Adrenal gland (tissue), 12 donors: ENCODE measurements around the gene CUTC. TPM values are rescaled to one million over a fixed set of nuclear protein-coding genes. Genes with fewer than 3 reads are reported as not detected.
A peak's percentile ranks its signal among the peaks of the same experiment; 100 is the strongest.

Experiments
- DNase-seq, 7 donors: peaks; one replicate each; pipeline ENCODE4 v3.0.0-alpha.2; 2019 to 2020
- H3K27ac ChIP-seq, 5 donors: fragments of 200-600 bp; sonication (generic) in 4 of 5; 1 replicate in 3 of 5; 2 replicates in 2 of 5; pipeline versions ENCODE4 v1.5.1 to v1.8.0; 2016 to 2020; ENCODE audit warnings: mild to moderate bottlenecking in 1 of 5
- H3K27me3 ChIP-seq: fragments of 200-600 bp; 2 replicates; pipeline ENCODE4 v1.8.0; 2021
- H3K36me3 ChIP-seq, 2 donors: fragments of 200-600 bp; replicated peaks in 1 of 2; 1 replicate in 1 of 2; 2 replicates in 1 of 2; pipeline versions ENCODE4 v1.5.1 to v1.8.0; 2018 to 2022
- H3K4me1 ChIP-seq, 2 donors: fragments of 200-600 bp; replicated peaks in 1 of 2; 1 replicate in 1 of 2; 2 replicates in 1 of 2; pipeline versions ENCODE4 v1.5.1 to v1.8.0; 2018 to 2021
- H3K4me3 ChIP-seq, 4 donors: fragments of 200-600 bp; sonication (generic) in 3 of 4; one replicate each; pipeline ENCODE4 v1.5.1; 2016 to 2018
- H3K9me3 ChIP-seq, 3 donors: fragments of 200-600 bp; sonication (generic) in 1 of 3; replicated peaks in 1 of 3; 1 replicate in 2 of 3; 2 replicates in 1 of 3; pipeline versions ENCODE4 v1.5.1 to v1.8.0; 2016 to 2021
- POLR2A ChIP-seq, 2 donors: fragments of 450-650 bp; IDR thresholded peaks; one replicate each; pipeline ENCODE4 v1.6.1; 2017; ENCODE audit warnings: antibody characterized with exemption in 2 of 2, mild to moderate bottlenecking in 2 of 2, moderate library complexity in 1 of 2
- WGBS, 4 donors: extraction: QIAGEN DNeasy Blood & Tissue Kit in 2 of 4; methylation state at CpG; one replicate each; pipeline versions ENCODE4 v1.1.5 to v1.1.7; 2013 to 2017; 5-methylcytosine and 5-hydroxymethylcytosine counted together
- intact Hi-C, 2 donors: fragments of 100-400 bp; cut with DNase I; formaldehyde crosslinking; loops; one replicate each; pipeline versions ENCODE4 v1.14.1 to v1.15.0; 2022 to 2023
- polyA plus RNA-seq, 3 donors: library from polyadenylated mRNA; stranded (reverse); fragments of 200-250 nt in 2 of 3; fragments of 350-450 nt in 1 of 3; fragmentation: Illumina TruSeq in 1 of 3; extraction: RNeasy Lipid Tissue Mini Kit (QIAGEN cat#74804) in 1 of 3; gene quantifications; one replicate each; pipeline ENCODE4 v1.2.3, GENCODE V29; 2013 to 2014
- total RNA-seq, 9 donors: library from RNA; depleted of rRNA in 4 of 9; stranded (reverse); fragments of >200 nt in 4 of 9; fragments of 120-200 nt in 1 of 9; fragmentation: NEBNext Ultra II Directional in 1 of 9; extraction: Animal tissue kit (Norgen Biotek cat#: 25700) in 1 of 9; gene quantifications; one replicate each; pipeline versions ENCODE4 v1.1.0 to v1.2.4, GENCODE V29; 2013 to 2023
- TF ChIP-seq, protein P1 (sequence below), 6 experiments: fragments of 450-650 bp in 4 of 6; fragments of 200-600 bp in 2 of 6; sonication (generic) in 1 of 6; IDR thresholded peaks; 1 replicate in 5 of 6; 2 replicates in 1 of 6; pipeline versions ENCODE4 v1.5.1 to v1.8.0; 2016 to 2021; ENCODE audit warnings: antibody characterized with exemption in 6 of 6, mild to moderate bottlenecking in 2 of 6, moderate library complexity in 1 of 6
- donor health status: healthy with polysubstance abuse.
- donor health status: Bipolar disorder and iron deficiency.
- donor health status: DM: yes; HTN: yes; CAD: no.
- donor health status: DM: no; HTN: no; CAD: no.
- donor health status: DM: no; HTN: no; CAD: no.
- donor health status: DM: yes; HTN: yes; CAD: no.

The CUTC gene
- total and polyA plus RNA-seq, 12 donors = 16.0 to 36.5 (median 19.9) TPM

DNA sequence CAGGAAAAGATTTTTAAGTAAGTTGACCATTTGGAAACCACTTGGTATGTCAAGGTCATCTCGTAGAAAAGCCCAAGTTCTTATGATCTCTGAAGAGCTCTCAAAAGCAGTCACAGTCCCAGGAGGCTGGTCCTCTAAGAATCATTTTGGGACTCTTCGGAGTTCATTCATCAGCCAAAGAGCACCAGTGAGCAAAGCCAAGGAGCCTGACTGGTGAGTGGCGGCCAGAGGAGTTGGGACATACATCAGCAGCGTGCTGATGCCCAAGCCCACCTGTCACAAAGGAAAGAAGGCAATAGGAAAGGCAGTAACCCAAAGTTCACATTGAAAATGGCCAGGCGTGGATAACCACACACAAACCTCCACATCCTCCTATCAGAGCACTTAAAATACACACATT is 17.6 kb upstream of the CUTC start:
- H3K27me3 ChIP-seq = no peaks in the 10 kb centered on the region
- DNase-seq = no peak
- intact Hi-C loops = loop anchor here (5.0 to 10.0 kb wide), 2 partner anchors 90 to 152 kb away; partner anchors contain the start of gene SLC25A28 (in 2 of the 2)
- WGBS, 4 donors = 83 to 86% (median 84%) methylated on average over 5 of the region's 5 CpGs
- H3K27ac ChIP-seq = peak overlapping the region in 1 of 5 donors; percentile 0
- no peak for TF ChIP-seq POLR2A (IDR thresholded peaks at IDR 0.05)
- TF ChIP-seq, protein P1, sequence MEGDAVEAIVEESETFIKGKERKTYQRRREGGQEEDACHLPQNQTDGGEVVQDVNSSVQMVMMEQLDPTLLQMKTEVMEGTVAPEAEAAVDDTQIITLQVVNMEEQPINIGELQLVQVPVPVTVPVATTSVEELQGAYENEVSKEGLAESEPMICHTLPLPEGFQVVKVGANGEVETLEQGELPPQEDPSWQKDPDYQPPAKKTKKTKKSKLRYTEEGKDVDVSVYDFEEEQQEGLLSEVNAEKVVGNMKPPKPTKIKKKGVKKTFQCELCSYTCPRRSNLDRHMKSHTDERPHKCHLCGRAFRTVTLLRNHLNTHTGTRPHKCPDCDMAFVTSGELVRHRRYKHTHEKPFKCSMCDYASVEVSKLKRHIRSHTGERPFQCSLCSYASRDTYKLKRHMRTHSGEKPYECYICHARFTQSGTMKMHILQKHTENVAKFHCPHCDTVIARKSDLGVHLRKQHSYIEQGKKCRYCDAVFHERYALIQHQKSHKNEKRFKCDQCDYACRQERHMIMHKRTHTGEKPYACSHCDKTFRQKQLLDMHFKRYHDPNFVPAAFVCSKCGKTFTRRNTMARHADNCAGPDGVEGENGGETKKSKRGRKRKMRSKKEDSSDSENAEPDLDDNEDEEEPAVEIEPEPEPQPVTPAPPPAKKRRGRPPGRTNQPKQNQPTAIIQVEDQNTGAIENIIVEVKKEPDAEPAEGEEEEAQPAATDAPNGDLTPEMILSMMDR (IDR thresholded peaks at IDR 0.05) = no peak
- peaks cover 0 to 48% of the 10 kb centered on the region in 2 donors for H3K36me3 ChIP-seq
- H3K4me1 ChIP-seq = peaks cover 7 to 21% of the 10 kb centered on the region in 2 donors
- no peaks in the 10 kb centered on the region for H3K9me3 ChIP-seq
- no peak overlapping the region for H3K4me3 ChIP-seq

DNA sequence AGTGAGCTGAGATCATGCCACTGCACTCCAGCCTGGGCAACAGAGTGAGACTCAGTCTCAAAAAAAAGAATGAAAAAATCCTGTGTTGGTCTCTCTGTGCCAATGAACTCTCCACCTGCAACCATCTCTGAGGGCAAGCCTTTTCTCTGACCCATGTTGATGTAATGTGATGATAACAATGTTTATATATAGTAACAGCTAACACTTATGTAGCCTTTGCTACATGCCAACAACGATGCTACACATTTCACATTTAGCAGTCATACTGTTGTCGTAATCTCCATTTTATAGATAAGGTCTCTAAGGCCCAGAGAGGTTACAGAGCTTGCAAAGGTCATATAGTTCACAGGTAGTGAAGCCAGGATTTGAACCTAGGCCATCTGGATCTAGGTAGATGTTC is 11.6 kb upstream of the CUTC start:
- 76 to 85% (median 85%) methylated on average over 2 of the region's 2 CpGs for WGBS, 4 donors
- Histone ChIP-seq H3K4me1 (no peaks in the 10 kb centered on the region), H3K27me3 (no peaks in the 10 kb centered on the region), H3K4me3 (no peak overlapping the region), H3K36me3 (peaks cover 0 to 90% of the 10 kb centered on the region in 2 donors), H3K27ac (no peak overlapping the region), H3K9me3 (no peaks in the 10 kb centered on the region)
- DNase-seq = no peak
- intact Hi-C loops = no loop called here
- TF ChIP-seq, protein P1 (IDR thresholded peaks at IDR 0.05) = no peak
- no peak for TF ChIP-seq POLR2A (IDR thresholded peaks at IDR 0.05)

DNA sequence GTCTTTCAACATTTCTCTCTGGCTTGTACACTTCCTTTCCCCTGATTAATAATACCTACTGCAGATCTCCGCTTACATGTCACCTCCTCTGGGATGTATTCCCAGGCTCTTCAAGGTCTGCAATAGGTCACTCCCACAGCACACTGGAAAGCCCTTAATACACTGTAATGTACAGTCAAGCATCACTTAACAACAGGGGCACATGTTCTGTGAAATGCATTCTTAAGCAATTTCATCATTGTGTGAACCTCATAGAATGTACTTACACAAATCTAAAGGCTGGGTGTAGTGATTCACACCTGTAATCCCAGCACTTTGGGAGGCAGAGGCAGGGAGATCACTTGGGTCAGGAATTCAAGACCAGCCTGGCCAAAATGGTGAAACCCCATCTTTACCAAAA is 2.0 kb upstream of the CUTC start:
- peaks cover 4 to 27% of the 10 kb centered on the region in 2 donors for H3K36me3 ChIP-seq
- intact Hi-C loops = no loop called here
- DNase-seq = no peak
- H3K4me3 ChIP-seq = no peak overlapping the region
- peaks cover 10 to 21% of the 10 kb centered on the region in 2 donors for H3K4me1 ChIP-seq
- 43 to 59% (median 54%) methylated on average over 1 of the region's 1 CpG for WGBS, 4 donors
- TF ChIP-seq, protein P1 (IDR thresholded peaks at IDR 0.05) = no peak
- TF ChIP-seq POLR2A (IDR thresholded peaks at IDR 0.05) = no peak
- no peaks in the 10 kb centered on the region for H3K9me3 ChIP-seq
- no peak overlapping the region for H3K27ac ChIP-seq
- no peaks in the 10 kb centered on the region for H3K27me3 ChIP-seq

DNA sequence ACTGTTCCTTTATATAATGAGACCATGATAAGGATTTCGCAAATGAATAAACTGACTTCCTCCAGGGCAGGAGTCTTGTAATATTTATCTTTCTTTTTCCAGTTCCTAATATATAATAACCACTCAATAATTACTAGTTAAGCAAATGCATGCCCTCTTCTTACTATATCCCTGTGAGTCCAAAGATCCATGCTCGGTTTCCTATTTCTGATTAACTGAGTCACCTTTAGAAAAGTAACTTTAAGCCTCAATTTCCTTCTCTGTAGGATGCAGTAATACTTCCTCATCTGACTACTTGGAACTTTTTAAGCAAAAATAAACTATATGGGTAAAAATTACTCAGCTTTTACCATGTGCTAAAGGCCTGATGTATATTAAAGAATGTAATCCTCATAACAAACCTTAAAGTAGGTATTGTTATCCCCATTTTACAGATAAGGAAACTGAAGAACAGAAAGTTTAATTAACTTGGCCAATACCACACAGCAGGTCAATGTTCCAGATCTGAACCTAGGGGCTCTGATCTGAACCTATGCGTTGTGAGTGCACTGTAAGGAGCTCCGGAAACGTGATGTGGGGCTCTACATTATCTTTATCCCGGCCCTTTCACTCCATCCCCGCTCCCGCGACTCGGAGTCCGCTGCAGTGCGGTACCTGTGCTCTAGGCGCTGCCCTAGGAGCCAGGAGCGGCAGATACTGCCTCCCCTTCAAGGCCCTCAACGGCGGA is 565 bp upstream of the CUTC start:
- Histone ChIP-seq H3K4me3 (peak overlapping the region; percentile 48 to 84 (median 78)), H3K36me3 (peaks cover under 1 to 12% of the 10 kb centered on the region in 2 donors), H3K4me1 (peaks cover 10 to 21% of the 10 kb centered on the region in 2 donors), H3K9me3 (no peaks in the 10 kb centered on the region), H3K27me3 (no peaks in the 10 kb centered on the region), H3K27ac (peak overlapping the region; percentile 84 to 97 (median 94))
- intact Hi-C loops = no loop called here
- WGBS, 4 donors = 5 to 9% (median 5%) methylated on average over 9 to 16 of the region's 16 CpGs
- DNase-seq = no peak
- TF ChIP-seq POLR2A (IDR thresholded peaks at IDR 0.05) = no peak
- TF ChIP-seq, protein P1 (IDR thresholded peaks at IDR 0.05) = peak in 2 of 6 experiments; percentile 10 to 25
